WI38 (cell line): Measurements from ENCODE around the gene KRT33A.

Source experiments
- H3K4me3 ChIP-seq: 2 replicates; pipeline ENCODE4 v1.5.1; 2011; ENCODE audit warnings: low read depth, mild to moderate bottlenecking, control low read depth, low read length
- CTCF ChIP-seq: IDR thresholded peaks from 2 replicates; pipeline ENCODE4 v1.5.1; 2012; ENCODE audit warnings: low read depth, mild to moderate bottlenecking, control low read depth, low read length

Gene KRT33A

GRCh38 chr17:41304091-41304490 lies 46.5 kb downstream of the KRT33A start:
- TF ChIP-seq CTCF = no peak

GRCh38 chr17:41302981-41303380 lies 47.6 kb downstream of the KRT33A start:
- no peak overlapping the region for H3K4me3 ChIP-seq
- TF ChIP-seq CTCF = no peak

More at GRCh38 chr17:41304091-41304490, 46.5 kb downstream of the KRT33A start:
- H3K4me3 ChIP-seq = no peak overlapping the region

- no peak within 1 kb of the TSS for H3K4me3 ChIP-seq
- no peak for TF ChIP-seq CTCF
These were observed 48.4 kb downstream of the KRT33A start, which contains the start of gene KRTAP29-1 for GRCh38 chr17:41301916-41302901. KRTAP29-1 (minus strand) TSS chr17:41302851; CDS start chr17:41302851, 0 bp downstream.

GRCh38 chr17:41301204-41301790 lies 49.3 kb downstream of the KRT33A start:
- H3K4me3 ChIP-seq = no peak overlapping the region
- no peak for TF ChIP-seq CTCF

GRCh38 chr17:41298458-41299135 lies 52.0 kb downstream of the KRT33A start:
- H3K4me3 ChIP-seq = no peak overlapping the region
- no peak for TF ChIP-seq CTCF

GRCh38 chr17:41296846-41297245 lies 53.8 kb downstream of the KRT33A start:
- H3K4me3 ChIP-seq = no peak overlapping the region
- no peak for TF ChIP-seq CTCF
